Osteocyte (in vitro differentiated cells): ENCODE measurements around the gene SPTBN4. TPM values are rescaled to one million over a fixed set of nuclear protein-coding genes. Genes with fewer than 3 reads are reported as not detected.
A peak's percentile ranks its signal among the peaks of the same experiment; 100 is the strongest.
"Not testable (repeated sequence)": the region's sequence is repeated elsewhere in the genome, so short reads cannot be mapped to it uniquely, and the experiment has no call there.

Experiments
- DNase-seq: peaks from one replicate; pipeline ENCODE4 v3.0.0; 2021; ENCODE audit warnings: mixed read lengths; ENCODE audit not compliant: unreplicated experiment; ENCODE audit errors: extremely low spot score
- H3K27ac Mint-ChIP-seq: one replicate; pipeline ENCODE4 v1.8.0; 2021; ENCODE audit warnings: mild to moderate bottlenecking, mixed read lengths; ENCODE audit not compliant: unreplicated experiment
- H3K27me3 Mint-ChIP-seq: one replicate; pipeline ENCODE4 v1.8.0; 2021; ENCODE audit warnings: mixed read lengths; ENCODE audit not compliant: unreplicated experiment
- H3K36me3 Mint-ChIP-seq: one replicate; pipeline ENCODE4 v1.8.0; 2021; ENCODE audit warnings: mixed read lengths; ENCODE audit not compliant: unreplicated experiment
- H3K4me1 Mint-ChIP-seq: one replicate; pipeline ENCODE4 v1.8.0; 2021; ENCODE audit warnings: mixed read lengths; ENCODE audit not compliant: unreplicated experiment
- H3K4me3 Mint-ChIP-seq: one replicate; pipeline ENCODE4 v1.8.0; 2021; ENCODE audit warnings: mild to moderate bottlenecking, moderate library complexity, mixed read lengths; ENCODE audit not compliant: unreplicated experiment
- H3K9me3 Mint-ChIP-seq: one replicate; pipeline ENCODE4 v1.8.0; 2021; ENCODE audit warnings: mixed read lengths; ENCODE audit not compliant: unreplicated experiment
- total RNA-seq: library from RNA; stranded (reverse); gene quantifications from 2 replicates; pipeline ENCODE4 v1.2.1, GENCODE V29; 2021
- TF ChIP-seq, protein P1 (sequence below): fragments of 200-600 bp; sonication (generic); IDR thresholded peaks from 2 replicates; pipeline ENCODE4 v1.5.0; 2021; ENCODE audit warnings: antibody characterized with exemption, mild to moderate bottlenecking, moderate library complexity

SPTBN4 gene
- total RNA-seq, 1 donor from 2014 or later: 0.48 TPM

GRCh38 chr19:40423938-40424337 lies 42.9 kb upstream of the SPTBN4 start:
- H3K27me3 Mint-ChIP-seq: no peaks in the 10 kb centered on the region
- peaks cover 32% of the 10 kb centered on the region for H3K4me1 Mint-ChIP-seq
- TF ChIP-seq, protein P1, sequence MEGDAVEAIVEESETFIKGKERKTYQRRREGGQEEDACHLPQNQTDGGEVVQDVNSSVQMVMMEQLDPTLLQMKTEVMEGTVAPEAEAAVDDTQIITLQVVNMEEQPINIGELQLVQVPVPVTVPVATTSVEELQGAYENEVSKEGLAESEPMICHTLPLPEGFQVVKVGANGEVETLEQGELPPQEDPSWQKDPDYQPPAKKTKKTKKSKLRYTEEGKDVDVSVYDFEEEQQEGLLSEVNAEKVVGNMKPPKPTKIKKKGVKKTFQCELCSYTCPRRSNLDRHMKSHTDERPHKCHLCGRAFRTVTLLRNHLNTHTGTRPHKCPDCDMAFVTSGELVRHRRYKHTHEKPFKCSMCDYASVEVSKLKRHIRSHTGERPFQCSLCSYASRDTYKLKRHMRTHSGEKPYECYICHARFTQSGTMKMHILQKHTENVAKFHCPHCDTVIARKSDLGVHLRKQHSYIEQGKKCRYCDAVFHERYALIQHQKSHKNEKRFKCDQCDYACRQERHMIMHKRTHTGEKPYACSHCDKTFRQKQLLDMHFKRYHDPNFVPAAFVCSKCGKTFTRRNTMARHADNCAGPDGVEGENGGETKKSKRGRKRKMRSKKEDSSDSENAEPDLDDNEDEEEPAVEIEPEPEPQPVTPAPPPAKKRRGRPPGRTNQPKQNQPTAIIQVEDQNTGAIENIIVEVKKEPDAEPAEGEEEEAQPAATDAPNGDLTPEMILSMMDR: no peak
- H3K9me3 Mint-ChIP-seq: no peaks in the 10 kb centered on the region
- H3K27ac Mint-ChIP-seq: peak overlapping the region; percentile 79
- peak overlapping the region; percentile 50 for H3K4me3 Mint-ChIP-seq
- H3K36me3 Mint-ChIP-seq: peaks cover 3% of the 10 kb centered on the region
- no peak for DNase-seq

DNA sequence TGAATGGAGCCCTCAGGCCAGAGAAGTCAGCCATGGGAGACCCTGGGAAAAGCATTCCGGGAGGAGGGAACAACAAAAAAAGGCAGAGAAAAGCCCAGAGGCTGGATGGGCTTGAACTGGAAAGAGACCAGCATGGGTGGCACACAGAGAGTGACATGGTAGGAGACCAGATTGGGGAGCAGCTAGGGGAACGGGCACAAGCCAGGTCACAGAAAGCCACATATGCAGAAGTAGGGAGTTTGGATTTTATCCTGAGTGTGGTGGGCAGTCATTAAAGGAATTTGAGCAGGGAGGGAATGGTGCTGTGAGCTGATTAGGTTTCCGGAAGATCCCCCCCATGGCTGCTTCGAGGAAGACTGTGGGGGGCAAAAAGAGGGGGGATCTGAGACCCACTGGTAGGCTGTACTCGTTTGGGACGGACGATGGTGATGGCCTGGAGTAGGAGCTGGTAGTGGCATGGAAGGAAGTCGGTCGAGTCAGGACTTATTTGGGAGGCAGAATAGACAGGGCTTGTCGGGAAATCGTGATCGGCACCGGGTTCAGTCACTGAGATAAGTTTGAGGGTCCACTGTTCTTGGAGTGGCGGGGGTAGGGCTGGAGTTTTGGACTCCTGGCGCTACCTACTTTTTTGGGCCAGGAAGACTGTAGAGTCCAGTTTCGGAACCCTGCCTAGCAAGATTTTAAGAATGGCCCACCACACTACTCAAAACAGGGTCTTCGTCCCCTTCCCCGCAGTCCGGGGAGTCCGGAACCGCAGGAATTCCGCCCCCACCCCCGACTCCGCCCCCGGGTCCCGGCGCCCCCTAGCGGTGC lies 42.0 kb upstream of the SPTBN4 start:
- TF ChIP-seq, protein P1: no peak
- Mint-ChIP-seq H3K9me3 (no peaks in the 10 kb centered on the region), H3K4me1 (peaks cover 29% of the 10 kb centered on the region), H3K36me3 (peaks cover 3% of the 10 kb centered on the region), H3K27me3 (no peaks in the 10 kb centered on the region), H3K4me3 (peak overlapping the region; percentile 98), H3K27ac (peak overlapping the region; percentile 96)
- DNase-seq: no peak

- H3K36me3 Mint-ChIP-seq: peaks cover 3% of the 10 kb centered on the region
- TF ChIP-seq, protein P1: peak; percentile 90
- DNase-seq: peak; percentile 100
- no peaks in the 10 kb centered on the region for H3K27me3 Mint-ChIP-seq
- peak within 1 kb of the TSS; percentile 96 for H3K27ac Mint-ChIP-seq
- no peaks in the 10 kb centered on the region for H3K9me3 Mint-ChIP-seq
- H3K4me3 Mint-ChIP-seq: peak within 1 kb of the TSS; percentile 98
- H3K4me1 Mint-ChIP-seq: peaks cover 27% of the 10 kb centered on the region
Measured at GRCh38 chr19:40425450-40426287, 41.1 kb upstream of the SPTBN4 start, which contains the start of gene SERTAD1. TSS of gene SERTAD1 (minus strand) at chr19:40425992. CDS start at chr19:40423546, 2,446 bp downstream.

DNA sequence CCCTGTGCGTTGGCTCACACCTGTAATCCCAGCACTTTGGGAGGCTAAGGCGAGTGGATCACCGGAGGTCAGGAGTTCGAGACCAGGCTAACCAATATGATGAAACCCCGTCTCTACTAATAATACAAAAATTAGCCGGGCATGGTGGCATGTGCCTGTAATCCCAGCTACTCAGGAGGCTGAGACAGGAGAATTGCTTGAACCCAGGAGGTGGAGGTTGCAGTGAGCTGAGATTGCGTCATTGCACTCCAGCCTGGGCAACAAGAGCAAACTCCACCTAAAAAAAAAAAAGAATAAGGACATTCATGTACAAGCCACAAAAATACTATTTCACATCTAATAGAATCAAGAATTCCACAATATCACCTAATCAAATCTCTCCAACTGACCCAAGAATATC lies 38.6 kb upstream of the SPTBN4 start:
- H3K4me3 Mint-ChIP-seq, DNase-seq, H3K36me3 Mint-ChIP-seq, H3K27ac Mint-ChIP-seq, H3K27me3 Mint-ChIP-seq, H3K9me3 Mint-ChIP-seq: not testable (repeated sequence)
- H3K4me1 Mint-ChIP-seq: peaks cover 26% of the 10 kb centered on the region

- H3K36me3 Mint-ChIP-seq, H3K4me3 Mint-ChIP-seq, H3K27me3 Mint-ChIP-seq, H3K9me3 Mint-ChIP-seq, DNase-seq, H3K27ac Mint-ChIP-seq: not testable (repeated sequence)
- peaks cover 28% of the 10 kb centered on the region for H3K4me1 Mint-ChIP-seq
Measured at GRCh38 chr19:40430242-40430641, 36.6 kb upstream of the SPTBN4 start.

- Mint-ChIP-seq H3K27me3 (no peaks in the 10 kb centered on the region), H3K9me3 (no peaks in the 10 kb centered on the region), H3K4me1 (peaks cover 24% of the 10 kb centered on the region), H3K27ac (peak overlapping the region; percentile 41), H3K36me3 (no peaks in the 10 kb centered on the region), H3K4me3 (no peak overlapping the region)
- DNase-seq: no peak
- TF ChIP-seq, protein P1: no peak
Measured at GRCh38 chr19:40431698-40432097, 35.1 kb upstream of the SPTBN4 start.

DNA sequence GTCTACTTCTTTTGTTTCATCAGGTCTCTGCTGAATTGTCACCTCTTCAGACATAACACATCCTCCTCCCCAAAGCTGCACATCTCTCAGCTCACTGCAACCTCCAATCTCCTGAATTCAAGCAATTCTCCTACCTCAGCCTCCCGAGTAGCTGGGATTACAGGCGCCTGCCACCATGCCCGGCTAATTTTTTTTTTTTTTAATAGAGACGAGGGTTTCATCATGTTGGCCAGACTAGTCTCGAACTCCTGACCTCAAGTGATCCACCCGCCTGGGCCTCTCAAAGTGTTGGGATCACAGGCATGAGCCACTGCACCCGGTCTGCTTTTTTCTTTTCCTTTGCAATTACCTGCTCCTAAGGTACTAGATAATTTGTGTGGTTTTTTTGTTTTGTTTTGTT lies 34.0 kb upstream of the SPTBN4 start:
- H3K9me3 Mint-ChIP-seq, H3K36me3 Mint-ChIP-seq, H3K27me3 Mint-ChIP-seq, DNase-seq: not testable (repeated sequence)
- H3K4me1 Mint-ChIP-seq: peaks cover 22% of the 10 kb centered on the region
- peak overlapping the region; percentile 83 for H3K4me3 Mint-ChIP-seq
- peak overlapping the region; percentile 100 for H3K27ac Mint-ChIP-seq
